Endothelial cell of umbilical vein (primary cell): ENCODE data around the gene HDHD3. TPM values are rescaled to one million over a fixed set of nuclear protein-coding genes. Genes with fewer than 3 reads are reported as not detected.

Experiments
- BruUV-seq: library from RNA; stranded (reverse); fragments of 400-500 nt; replicated peaks from 2 replicates; lab custom pipeline; 2021; lab: Mats Ljungman, UMichigan
- CTCF ChIA-PET: fragments of 300-600, 350-600 bp; sonication (Branson Sonifier 250); formaldehyde crosslinking; loops from one replicate; lab custom pipeline; 2021; ENCODE audit warnings: antibody characterized with exemption, inconsistent platforms; lab: Charles Lee
- POLR2A ChIA-PET: fragments of 300-600, 350-600 bp; sonication (Branson Sonifier 250); formaldehyde crosslinking; loops from one replicate; lab custom pipeline; 2021; ENCODE audit warnings: antibody characterized with exemption, inconsistent platforms; lab: Charles Lee
- DNase-seq: peaks from one replicate; pipeline ENCODE4 v3.0.0-alpha.2; 2011; ENCODE audit warnings: low read depth, low spot score
- FAIRE-seq: peaks from 2 replicates; lab custom pipeline; 2011; peaks lifted over from hg19 to GRCh38; lab: Jason Lieb, UNC
- H2AFZ ChIP-seq: 2 replicates; pipeline ENCODE4 v1.6.0; 2012; ENCODE audit warnings: low read depth, low read length, control low read depth, inconsistent platforms
- H3K27ac ChIP-seq: 2 replicates; pipeline ENCODE4 v1.5.1; 2011; ENCODE audit warnings: low read depth, mild to moderate bottlenecking, control low read depth, low read length, moderate library complexity; ENCODE audit not compliant: insufficient read depth
- H3K27me3 ChIP-seq, 2 experiments: 2 replicates each; pipeline versions ENCODE4 v1.6.0 to v1.6.1; 2011; ENCODE audit warnings: low read length in 2 of 2, mixed read lengths in 1 of 2; ENCODE audit not compliant: control insufficient read depth in 2 of 2, insufficient read depth in 2 of 2
- H3K36me3 ChIP-seq, 2 experiments: 2 replicates in 1 of 2; 3 replicates in 1 of 2; pipeline ENCODE4 v1.5.1; 2011; ENCODE audit warnings: low read length in 2 of 2, mild to moderate bottlenecking in 1 of 2, moderate library complexity in 1 of 2; ENCODE audit not compliant: control insufficient read depth in 2 of 2, insufficient read depth in 2 of 2; ENCODE audit errors: extremely low read depth in 1 of 2
- H3K4me1 ChIP-seq: 3 replicates; pipeline ENCODE4 v1.5.1; 2011; ENCODE audit warnings: mild to moderate bottlenecking, low read length; ENCODE audit not compliant: control insufficient read depth, insufficient read depth; ENCODE audit errors: extremely low read depth
- H3K4me2 ChIP-seq: 2 replicates; pipeline ENCODE4 v1.6.1; 2011; ENCODE audit warnings: low read length, control low read depth, mixed read lengths; ENCODE audit not compliant: insufficient read depth
- H3K4me3 ChIP-seq, 3 experiments: fragments of 200-600 bp in 1 of 3; sonication (generic), shearing (Covaris generic) in 1 of 3; replicated peaks in 1 of 3; 2 replicates each; pipeline ENCODE4 v1.5.1; 2011 to 2016; ENCODE audit warnings: control low read depth in 3 of 3, low read length in 3 of 3, mild to moderate bottlenecking in 2 of 3, inconsistent platforms in 1 of 3, low read depth in 1 of 3, moderate library complexity in 1 of 3; ENCODE audit not compliant: insufficient read depth in 1 of 3
- H3K79me2 ChIP-seq: 2 replicates; pipeline ENCODE4 v1.6.0; 2012; ENCODE audit warnings: low read length, inconsistent platforms; ENCODE audit not compliant: control insufficient read depth, insufficient read depth
- H3K9ac ChIP-seq: replicated peaks from 2 replicates; pipeline ENCODE3; 2011; ENCODE audit warnings: low read length, control low read depth; ENCODE audit not compliant: insufficient read depth; ENCODE audit errors: extremely low read depth
- H3K9me1 ChIP-seq: replicated peaks from 3 replicates; pipeline ENCODE4 v1.6.0; 2011; ENCODE audit warnings: mild to moderate bottlenecking, low read length; ENCODE audit not compliant: control insufficient read depth, insufficient read depth; ENCODE audit errors: extremely low read depth
- H3K9me3 ChIP-seq: replicated peaks from 2 replicates; pipeline ENCODE4 v1.5.1; 2012; ENCODE audit warnings: low read length, inconsistent platforms; ENCODE audit not compliant: control insufficient read depth, insufficient read depth
- H4K20me1 ChIP-seq: replicated peaks from 2 replicates; pipeline ENCODE3; 2011; ENCODE audit warnings: mild to moderate bottlenecking, low read length; ENCODE audit not compliant: control insufficient read depth, insufficient read depth; ENCODE audit errors: extremely low read depth
- EZH2 ChIP-seq: IDR thresholded peaks from 2 replicates; pipeline ENCODE4 v1.6.1; 2012; ENCODE audit warnings: borderline replicate concordance, low read depth, mild to moderate bottlenecking, moderate library complexity, low read length, inconsistent platforms; ENCODE audit not compliant: severe bottlenecking
- FOS ChIP-seq: IDR thresholded peaks from 2 replicates; pipeline ENCODE4 v1.6.1; 2011; ENCODE audit warnings: mild to moderate bottlenecking, low read length, moderate library complexity, borderline replicate concordance; ENCODE audit not compliant: insufficient read depth
- GATA2 ChIP-seq: IDR thresholded peaks from 2 replicates; pipeline ENCODE4 v1.7.0; 2011; ENCODE audit warnings: low read depth, mild to moderate bottlenecking, moderate library complexity, mixed read lengths, low read length; ENCODE audit not compliant: insufficient read length, insufficient read depth
- JUN ChIP-seq: IDR thresholded peaks from 2 replicates; pipeline ENCODE4 v1.6.1; 2011; ENCODE audit warnings: borderline replicate concordance, low read depth; ENCODE audit not compliant: insufficient read length, insufficient read depth
- MYC ChIP-seq: IDR thresholded peaks from one replicate; pipeline ENCODE4 v1.6.1; 2011; ENCODE audit warnings: mild to moderate bottlenecking, low read depth, low read length
- POLR2A ChIP-seq: IDR thresholded peaks from 2 replicates; pipeline ENCODE4 v1.6.1; 2012; ENCODE audit warnings: low read depth, mild to moderate bottlenecking, control low read depth, low read length
- POLR2AphosphoS5 ChIP-seq: IDR thresholded peaks from 2 replicates; pipeline ENCODE4 v1.6.1; 2012; ENCODE audit warnings: low read depth, mild to moderate bottlenecking, control low read depth, low read length, moderate library complexity; ENCODE audit not compliant: insufficient read depth
- dilution Hi-C: fragments of 300-500 bp; cut with MboI; formaldehyde crosslinking; loops from one replicate; pipeline ENCODE4 v1.15.0; 2019; ENCODE audit warnings: low sequenced_read_pairs; ENCODE audit not compliant: extremely low pct_ligation_motif_present
- intact Hi-C: fragments of 100-400 bp; cut with micrococcal nuclease; formaldehyde crosslinking; loops from one replicate; pipeline ENCODE4 v1.10.0; 2022
- polyA plus RNA-seq, 4 experiments: library from polyadenylated mRNA; depleted of rRNA in 3 of 4; stranded (reverse) in 3 of 4; unstranded in 1 of 4; fragments of >200 nt; gene quantifications; 2 replicates each; pipeline versions ENCODE4 v1.2.1 to v1.2.3, GENCODE V29; 2011 to 2012; ENCODE audit warnings: missing spikeins in 1 of 4
- total RNA-seq: library from RNA; stranded (reverse); gene quantifications from 2 replicates; pipeline ENCODE4 v1.2.3, GENCODE V29; 2021
- TF ChIP-seq, protein P1 (sequence below), 2 donors: IDR thresholded peaks; 1 replicate in 1 of 2; 2 replicates in 1 of 2; pipeline ENCODE4 v1.5.1; 2011; ENCODE audit warnings: low read length in 2 of 2, mild to moderate bottlenecking in 2 of 2, moderate library complexity in 2 of 2, control low read depth in 1 of 2, inconsistent platforms in 1 of 2, low read depth in 1 of 2; ENCODE audit not compliant: insufficient read depth in 1 of 2; ENCODE audit errors: extremely low read depth in 1 of 2
- TF ChIP-seq, protein P2 (sequence below): IDR thresholded peaks from 2 replicates; pipeline ENCODE4 v1.6.1; 2011; ENCODE audit not compliant: insufficient read depth, insufficient read length

HDHD3 gene
- total and polyA plus RNA-seq, 2 donors (not counting 3 experiments of a cell fraction or from before 2014, with no cell fraction given) = 7.6 to 14.1 TPM

DNA sequence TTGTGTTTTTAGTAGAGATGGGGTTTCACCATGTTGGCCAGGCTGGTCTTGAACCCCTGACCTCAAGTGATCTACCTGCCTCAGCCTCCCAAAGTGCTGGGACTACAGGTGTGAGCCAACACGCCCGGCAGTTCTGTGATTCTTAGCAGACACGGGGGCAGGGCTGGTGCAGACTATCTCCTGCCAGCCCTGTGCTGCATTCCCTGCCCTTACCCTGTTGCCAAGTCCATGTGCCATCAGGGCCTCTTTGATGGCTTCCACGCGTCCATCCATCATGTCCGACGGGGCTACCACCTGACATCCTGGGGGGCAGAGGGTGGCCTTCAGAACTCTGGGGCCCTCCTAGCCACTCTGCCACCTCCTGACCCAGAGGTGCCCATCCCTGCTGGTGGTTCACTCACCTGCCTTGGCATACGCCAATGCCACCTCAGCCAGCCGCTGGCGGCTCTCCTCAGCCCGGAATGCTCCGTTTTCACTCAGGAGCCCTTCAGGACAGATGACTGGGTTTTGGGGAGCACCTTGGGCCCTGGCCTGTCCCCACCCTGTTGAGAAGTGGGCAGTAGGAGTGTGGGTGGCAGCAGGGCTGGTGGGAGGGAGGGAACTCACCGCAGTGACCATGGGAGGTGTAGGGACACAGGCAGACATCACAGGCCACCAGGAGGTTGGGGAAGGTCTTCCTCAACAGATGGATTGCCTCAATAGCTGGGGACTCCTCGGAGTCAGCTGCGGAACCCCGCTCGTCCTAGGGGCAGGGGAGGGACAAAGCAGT, 13.6 kb upstream of the HDHD3 start:
- no peak overlapping the region for H3K27ac ChIP-seq
- FAIRE-seq = no peak
- ChIA-PET CTCF (no interaction called here), POLR2A (no interaction called here)
- no peaks in the 10 kb centered on the region for H3K9me1 ChIP-seq
- H3K4me1 ChIP-seq = no peaks in the 10 kb centered on the region
- H3K27me3 ChIP-seq = no peaks in the 10 kb centered on the region
- no peak overlapping the region for H3K4me3 ChIP-seq
- H3K9me3 ChIP-seq = no peaks in the 10 kb centered on the region
- dilution Hi-C loops = no loop called here
- H4K20me1 ChIP-seq = no peaks in the 10 kb centered on the region
- H3K79me2 ChIP-seq = no peaks in the 10 kb centered on the region
- peaks cover 2 to 11% of the 10 kb centered on the region in 2 experiments for H3K36me3 ChIP-seq
- intact Hi-C loops = no loop called here
- no TSS peak for BruUV-seq
- DNase-seq = no peak
- H3K4me2 ChIP-seq = no peak overlapping the region
- TF ChIP-seq GATA2 (no peak), EZH2 (no peak), FOS (no peak), POLR2AphosphoS5 (no peak), MYC (no peak), POLR2A (no peak), JUN (no peak)
- TF ChIP-seq, protein P1, sequence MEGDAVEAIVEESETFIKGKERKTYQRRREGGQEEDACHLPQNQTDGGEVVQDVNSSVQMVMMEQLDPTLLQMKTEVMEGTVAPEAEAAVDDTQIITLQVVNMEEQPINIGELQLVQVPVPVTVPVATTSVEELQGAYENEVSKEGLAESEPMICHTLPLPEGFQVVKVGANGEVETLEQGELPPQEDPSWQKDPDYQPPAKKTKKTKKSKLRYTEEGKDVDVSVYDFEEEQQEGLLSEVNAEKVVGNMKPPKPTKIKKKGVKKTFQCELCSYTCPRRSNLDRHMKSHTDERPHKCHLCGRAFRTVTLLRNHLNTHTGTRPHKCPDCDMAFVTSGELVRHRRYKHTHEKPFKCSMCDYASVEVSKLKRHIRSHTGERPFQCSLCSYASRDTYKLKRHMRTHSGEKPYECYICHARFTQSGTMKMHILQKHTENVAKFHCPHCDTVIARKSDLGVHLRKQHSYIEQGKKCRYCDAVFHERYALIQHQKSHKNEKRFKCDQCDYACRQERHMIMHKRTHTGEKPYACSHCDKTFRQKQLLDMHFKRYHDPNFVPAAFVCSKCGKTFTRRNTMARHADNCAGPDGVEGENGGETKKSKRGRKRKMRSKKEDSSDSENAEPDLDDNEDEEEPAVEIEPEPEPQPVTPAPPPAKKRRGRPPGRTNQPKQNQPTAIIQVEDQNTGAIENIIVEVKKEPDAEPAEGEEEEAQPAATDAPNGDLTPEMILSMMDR (IDR thresholded peaks at IDR 0.05; ENCODE audit: extremely low read depth in 1 of 2, insufficient read depth in 1 of 2, low read depth in 1 of 2, low read length in 2 of 2) = no peak
- TF ChIP-seq, protein P2, sequence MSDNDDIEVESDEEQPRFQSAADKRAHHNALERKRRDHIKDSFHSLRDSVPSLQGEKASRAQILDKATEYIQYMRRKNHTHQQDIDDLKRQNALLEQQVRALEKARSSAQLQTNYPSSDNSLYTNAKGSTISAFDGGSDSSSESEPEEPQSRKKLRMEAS = no peak
- H3K9ac ChIP-seq = no peak overlapping the region
- no peak overlapping the region for H2AFZ ChIP-seq
